GM10847 (cell line): ENCODE results near the gene FABP1.

Experiments used
- POLR2A ChIP-seq: IDR thresholded peaks from 2 replicates; pipeline ENCODE4 v1.6.1; 2011; ENCODE audit not compliant: insufficient read length; ENCODE audit errors: extremely low read depth

The FABP1 gene

DNA sequence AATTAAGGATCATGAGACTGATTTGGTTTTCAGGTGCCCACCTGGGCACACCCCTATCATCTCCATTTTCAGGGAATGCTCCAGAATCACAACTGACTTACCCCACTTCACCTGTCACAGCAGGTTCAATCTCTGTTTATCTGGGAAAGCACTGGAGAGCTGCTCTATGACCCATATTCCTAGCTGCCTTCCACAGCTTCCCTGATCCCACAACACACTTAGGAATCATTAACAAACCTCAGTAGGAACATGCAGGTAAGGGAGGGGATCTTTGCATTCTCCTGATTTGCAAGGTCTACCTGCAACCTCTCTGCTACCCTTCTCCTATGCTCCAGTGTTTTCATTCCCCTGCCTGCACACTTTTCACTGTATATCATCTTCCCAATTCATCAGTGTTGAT is 18.7 kb upstream of the FABP1 start:
- TF ChIP-seq POLR2A = no peak

DNA sequence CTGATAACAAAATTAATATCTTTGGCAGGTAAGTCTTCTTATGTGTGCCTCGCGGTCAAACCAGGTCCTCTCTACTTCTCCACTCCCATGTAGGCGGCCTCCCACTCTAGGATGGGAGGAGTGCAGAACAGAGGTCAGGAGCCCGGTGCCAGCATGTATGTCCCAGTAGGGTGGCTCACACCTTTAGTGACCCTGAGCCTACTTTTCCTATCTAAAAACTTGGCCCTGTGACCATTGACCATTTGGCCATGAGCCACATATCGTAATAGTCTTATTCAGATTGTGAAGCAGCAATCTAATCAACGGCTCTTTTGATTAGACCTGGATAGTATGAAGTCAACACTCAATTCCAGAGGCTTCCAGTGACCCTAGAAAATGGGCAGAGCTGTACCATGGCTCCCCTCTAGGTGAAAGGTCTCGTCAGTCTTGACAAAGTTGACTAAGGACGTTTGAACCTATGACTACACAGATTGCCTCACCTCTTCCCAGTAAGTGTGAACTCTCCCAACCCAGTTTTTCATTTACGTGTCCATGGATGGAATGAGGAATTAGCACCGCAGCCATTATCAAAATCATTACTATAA is 17.1 kb upstream of the FABP1 start:
- TF ChIP-seq POLR2A = no peak

DNA sequence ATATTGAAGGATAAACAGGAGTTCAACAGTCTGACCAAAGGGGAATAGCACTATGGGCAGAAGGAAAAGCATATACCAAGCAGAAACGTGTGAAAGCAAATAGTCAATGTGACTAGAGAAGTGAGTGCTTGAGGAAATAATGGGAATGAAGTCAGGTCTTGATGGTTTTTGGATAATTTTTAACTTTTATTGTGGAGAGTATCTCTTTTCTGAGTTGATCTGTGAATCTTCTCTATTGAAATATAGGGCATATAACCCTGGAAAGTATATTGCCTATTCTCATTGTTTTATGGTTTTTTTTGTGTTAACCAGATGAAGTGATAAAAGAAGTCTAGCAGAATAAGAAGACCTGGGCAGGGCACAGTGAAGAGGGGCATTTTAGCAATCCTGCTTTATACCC is 16.4 kb upstream of the FABP1 start:
- TF ChIP-seq POLR2A = no peak

DNA sequence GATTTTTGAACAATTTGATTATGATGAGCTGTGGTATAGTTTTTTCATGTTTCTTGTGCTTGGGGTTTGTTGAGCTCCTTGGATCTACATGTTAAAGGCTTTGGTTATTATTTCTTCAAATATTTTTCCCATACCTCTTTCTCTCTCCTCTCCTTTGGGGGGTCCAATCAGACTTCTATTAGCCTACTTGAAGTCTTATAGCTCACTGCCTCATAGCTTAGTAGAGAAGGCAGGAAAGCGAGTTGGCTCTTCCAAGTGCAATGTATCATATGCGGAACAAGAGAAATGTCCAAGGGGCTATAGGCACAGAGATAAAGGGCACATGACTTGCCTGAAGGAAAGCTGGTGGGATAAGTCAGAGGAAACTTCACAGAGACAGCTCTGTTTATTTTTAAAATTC is 14.1 kb upstream of the FABP1 start:
- TF ChIP-seq POLR2A = no peak

DNA sequence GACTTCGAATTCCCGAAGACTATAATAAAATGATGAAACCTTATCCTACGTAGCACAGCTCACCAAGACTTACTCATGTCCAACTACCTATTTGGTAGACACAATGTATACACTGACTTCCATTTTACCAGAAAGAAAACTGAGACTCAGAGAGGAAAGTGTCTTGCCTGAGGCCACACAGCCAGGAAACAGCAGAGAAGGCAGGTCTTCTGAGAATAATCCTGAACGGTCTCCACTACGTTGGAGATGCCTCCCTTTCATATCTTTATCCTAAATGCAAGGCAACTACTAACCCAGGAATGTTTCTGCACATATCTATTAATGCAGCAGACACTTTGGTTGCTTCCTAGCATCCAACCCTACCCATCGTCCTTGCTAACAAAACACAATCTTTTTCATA is 11.9 kb upstream of the FABP1 start:
- TF ChIP-seq POLR2A = no peak

DNA sequence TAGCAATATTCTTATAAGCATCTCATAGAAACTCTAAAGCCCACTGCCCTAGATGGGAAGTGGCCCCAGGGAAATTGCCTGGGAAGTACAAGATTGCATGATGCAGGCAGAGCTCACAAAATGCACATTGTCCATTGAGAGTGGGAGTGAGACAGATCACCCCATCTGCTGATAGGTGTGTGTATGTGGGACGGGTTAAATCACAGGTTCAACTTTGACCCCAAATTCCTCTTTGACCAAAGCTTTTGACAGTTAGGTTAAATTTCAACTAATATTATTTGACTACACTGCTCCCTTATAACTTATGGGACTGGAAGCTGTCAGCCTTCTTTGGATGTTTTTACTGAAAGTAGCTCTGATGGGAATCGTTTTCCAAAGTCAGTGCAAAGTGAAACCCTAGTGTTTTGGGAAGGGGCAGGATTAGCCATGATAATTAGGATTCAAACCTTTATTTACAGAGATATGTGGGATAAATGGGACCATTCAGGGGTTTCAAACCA is 11.4 kb upstream of the FABP1 start:
- TF ChIP-seq POLR2A = no peak

DNA sequence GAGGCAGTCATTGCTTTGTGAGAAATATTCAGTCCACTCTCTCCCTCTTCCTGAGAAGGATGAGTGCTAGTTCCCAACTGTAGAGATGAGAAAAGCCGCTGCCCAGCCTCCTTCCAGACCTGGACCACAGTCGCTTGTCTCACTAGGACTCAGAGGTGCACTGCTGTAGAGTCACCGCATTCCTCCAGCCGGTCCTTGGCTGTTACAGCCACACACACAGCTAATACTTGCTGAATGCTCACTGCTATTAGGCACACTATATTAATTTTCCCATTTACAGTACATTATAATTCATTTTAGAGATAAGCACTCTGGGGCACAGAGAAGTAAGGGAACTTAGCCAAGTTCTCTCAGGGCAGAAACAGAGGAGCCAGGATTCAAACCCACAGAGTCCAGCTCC is 10.0 kb upstream of the FABP1 start:
- no peak for TF ChIP-seq POLR2A

DNA sequence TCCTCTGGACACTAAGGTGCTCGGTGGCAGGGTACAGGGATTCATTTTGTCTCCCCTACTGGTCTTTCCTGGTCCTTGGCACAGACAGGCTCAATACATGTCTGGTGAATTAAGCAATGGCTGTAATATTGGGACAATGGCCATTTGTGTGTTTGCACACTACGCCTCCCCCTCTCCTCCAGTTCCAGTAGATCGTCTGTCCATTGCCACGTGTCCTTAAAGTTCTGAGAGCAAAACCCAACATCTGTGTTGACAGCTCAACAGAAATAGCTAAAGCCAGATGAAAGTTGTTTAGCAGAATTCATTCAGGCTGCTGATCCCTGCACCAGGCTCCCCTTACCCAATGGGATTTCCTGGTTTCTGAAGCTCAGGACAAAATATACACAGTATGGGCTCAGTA is 9.0 kb upstream of the FABP1 start:
- no peak for TF ChIP-seq POLR2A

DNA sequence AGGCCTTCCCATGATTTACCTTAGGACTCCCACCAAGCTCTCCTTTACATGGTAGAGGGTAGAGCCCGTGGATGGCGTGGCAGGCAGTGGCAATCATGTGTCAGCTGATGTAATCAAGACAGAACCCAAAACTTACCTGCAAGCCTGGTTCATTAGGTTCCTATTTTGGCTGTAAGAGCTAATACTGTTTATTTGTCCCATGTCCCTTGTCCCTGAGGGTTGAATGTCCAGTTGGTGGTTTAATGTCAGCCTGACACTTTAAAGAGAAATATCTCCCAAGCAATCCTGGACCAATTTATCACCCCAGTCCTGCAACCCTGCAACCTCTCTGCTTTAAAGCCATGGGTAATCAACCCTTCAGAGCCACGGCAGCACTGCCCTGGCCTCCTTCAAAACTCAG is 6.0 kb upstream of the FABP1 start:
- TF ChIP-seq POLR2A = no peak

DNA sequence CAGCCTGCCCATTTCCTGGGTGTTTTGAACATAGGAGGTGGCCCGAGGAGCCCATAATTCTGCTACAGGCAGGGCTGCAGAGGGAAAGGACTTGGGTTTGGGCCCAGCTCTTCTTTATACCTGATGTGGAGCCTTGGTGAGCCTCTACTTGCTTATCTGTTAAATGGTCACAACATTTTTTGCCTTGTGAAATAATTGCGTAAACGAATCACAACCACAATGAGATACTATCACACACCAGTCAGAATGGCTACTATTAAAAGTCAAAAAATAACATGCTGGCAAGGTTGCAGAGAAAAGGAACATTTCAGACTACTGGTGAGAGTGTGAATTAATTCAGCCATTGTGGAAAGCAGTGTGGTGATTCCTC is 4.1 kb upstream of the FABP1 start:
- no peak for TF ChIP-seq POLR2A

DNA sequence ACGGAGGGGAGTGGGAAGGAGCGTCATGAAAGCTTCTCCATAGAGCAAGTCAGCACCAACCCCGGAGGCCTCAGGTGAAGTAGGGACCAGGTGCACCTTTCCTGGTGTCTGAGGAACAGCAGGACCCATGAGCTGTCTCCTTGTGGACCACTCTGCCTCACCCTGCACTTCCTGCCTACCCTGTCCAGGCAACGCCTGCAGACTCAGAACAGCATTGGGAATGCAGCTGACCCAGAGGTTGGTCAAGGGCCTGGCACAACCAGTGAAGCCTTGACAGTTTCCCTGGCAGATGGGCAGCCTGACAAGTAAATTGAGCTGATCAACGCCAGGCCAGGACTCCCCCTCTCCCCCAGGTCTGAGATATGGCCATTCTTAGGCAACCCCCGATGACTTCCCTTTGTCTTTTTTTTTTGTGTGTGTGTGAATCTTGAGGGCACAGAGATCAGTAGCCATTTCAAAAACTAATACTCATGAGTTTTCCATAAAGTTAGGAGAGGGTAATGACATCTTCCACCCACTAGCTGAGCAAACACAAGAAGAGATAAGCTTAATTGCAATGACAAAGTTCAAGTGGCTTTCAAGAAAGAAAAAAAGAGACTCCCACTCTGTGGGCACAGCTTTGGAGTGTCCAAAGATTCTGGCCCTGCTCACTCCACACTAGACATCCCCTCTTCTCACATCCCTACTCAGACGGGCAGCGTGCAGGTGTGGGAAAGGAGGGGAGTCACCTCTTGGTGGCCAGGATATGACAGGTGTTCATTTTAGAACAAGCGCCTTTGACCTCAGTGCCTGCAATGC is 3.5 kb upstream of the FABP1 start:
- no peak for TF ChIP-seq POLR2A

DNA sequence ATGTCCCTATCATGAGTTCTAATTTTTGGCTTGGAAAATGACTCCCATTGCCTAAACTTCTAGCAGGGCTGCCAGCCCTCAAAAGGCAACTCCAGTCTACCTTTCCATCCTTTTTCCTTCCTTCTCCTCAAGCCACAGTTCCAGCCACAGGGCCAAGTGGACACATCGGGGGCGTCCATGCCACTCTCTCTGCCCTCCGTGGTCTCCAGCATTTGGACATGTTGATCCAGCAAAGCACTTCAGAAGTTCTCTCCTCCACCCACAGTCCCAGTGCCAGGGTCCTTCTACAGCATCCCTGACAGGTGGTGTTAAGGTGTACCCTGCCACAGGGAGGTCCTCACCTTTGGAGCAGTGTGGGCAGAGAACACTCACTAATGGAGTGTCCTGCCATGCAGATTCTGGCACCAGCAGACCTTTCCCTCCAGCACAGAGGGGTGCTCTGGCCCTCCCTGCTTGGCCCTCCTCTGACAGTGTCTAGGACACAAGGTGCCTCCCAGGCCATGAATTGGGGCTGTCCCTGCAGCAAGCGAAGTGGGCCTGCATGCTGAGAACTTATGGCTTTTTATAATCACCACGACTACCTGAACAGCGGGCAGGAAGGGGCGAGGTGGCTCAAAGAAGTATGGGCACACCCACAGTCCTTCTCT is 1.6 kb upstream of the FABP1 start:
- TF ChIP-seq POLR2A = no peak

DNA sequence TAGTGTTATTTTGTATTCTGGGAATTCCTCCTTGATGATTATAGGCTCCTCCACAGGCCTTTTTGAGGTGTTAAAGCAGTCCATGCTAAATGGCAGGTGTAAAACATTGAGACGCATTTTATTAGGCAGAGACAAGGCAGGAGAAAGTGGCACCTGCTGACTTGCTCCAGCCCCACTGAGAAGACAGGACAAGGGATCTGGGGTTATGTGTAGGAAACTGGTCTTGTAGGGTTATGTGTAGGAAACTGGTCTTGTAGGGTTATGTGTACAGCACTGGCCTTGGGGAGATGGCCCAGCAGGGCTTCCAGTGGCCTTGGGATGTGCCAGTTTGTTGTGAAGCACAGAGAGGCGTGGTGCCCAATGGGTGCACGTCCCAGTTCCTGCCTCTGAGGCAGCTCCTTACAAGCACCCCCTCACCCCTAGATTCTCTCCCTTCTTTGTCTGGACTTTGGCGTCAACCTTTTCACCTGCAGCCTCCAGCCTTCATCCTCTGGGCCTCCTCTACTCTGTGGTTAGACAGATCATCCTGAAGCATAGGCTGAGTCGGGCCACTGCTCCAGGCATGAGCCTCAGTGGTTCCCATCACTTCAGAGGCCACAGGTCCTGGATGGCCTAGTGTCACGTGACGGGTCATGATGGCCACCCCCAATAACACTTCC is 921 bp upstream of the FABP1 start:
- no peak for TF ChIP-seq POLR2A

DNA sequence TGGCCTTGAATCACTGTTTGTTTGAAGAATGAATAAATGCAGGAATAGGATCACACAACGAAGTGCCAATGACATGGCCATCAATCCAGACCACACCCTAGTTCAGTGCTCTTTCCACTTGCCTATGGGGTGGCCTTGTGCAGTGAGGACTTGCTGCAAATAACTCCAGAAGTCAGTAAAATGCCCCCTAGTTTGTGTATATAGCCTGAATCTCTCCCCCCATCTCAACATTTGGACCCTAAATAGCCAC is 299 bp downstream of the FABP1 start:
- TF ChIP-seq POLR2A = no peak

DNA sequence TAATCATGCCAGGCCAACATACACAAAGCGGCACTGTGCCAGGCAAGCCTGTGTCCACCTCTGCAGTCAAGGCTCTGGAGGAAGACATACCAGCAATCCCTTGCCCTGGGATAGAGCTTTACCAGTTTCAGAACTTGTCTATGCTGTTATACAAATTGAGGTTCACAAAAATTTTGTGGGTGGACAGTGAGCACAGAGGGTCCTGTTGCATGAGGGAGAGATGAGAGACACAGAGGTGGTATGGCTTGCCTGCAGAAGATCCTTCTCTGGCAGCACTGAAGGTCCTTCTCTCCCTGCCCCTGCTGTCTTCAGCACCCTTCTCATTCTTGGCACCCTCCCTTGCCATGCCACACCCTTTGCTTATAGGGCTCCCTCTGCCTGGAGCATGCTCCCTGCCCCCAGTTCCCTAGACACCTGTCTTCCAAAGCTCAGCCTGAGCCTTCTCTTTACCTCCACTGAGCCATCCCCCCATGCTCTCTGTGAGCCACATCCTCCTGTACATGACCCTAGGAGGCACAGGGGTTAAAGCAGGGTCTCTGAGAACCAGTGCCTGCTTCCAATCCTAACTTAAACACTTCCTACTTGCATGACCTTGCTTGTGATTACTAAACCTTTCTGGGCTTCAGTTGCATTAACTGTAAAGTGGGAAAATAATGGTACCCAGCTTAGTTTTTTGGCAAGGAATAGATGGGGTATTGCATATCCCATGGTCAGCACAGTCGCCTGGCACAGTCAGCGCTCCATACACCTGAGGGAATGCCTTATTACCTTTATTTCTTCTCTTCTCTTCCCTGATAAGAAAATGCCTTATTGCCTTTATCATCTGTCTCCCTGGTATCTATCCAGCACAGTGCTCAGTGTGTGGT is 857 bp downstream of the FABP1 start:
- TF ChIP-seq POLR2A = no peak

DNA sequence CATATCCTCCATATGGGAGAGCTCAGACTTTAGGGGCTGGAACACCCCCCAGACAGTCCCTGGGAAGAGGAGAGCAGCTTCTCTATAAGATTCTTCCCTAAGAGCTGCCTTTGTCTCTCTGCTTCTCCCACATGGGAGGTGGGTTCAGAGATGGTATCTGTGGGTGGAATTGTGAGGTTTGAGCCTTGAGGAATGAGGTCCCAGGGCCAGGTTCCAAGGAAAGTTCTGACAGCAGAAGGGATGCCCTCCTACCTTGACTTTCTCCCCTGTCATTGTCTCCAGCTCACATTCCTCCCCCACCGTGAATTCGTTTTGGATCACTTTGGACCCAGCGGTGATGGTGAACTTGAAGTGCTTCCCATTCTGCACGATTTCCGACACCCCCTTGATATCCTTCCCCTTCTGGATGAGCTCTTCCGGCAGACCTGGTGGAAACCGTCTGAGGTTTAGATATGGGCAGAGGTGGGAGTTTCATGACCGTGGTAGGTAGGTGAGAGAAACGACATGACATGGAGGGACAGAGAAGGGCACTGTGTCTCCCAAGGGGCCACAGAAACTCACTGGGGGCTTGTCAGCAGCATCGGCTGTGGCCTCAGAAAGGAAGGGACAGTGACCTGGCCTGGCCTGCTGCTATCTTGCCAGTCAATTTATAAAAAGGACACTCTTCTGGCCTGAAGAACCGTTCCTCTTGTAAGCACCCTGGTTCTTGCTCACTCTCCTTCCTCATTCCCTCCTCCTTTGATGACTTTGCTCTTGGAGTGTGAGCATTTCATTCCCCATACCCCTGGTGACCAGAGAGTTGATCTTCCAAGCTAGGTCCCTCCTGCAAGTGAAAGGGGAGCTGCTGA is 1.7 kb downstream of the FABP1 start:
- TF ChIP-seq POLR2A = no peak
